NB4 (cell line): ENCODE data around the gene GMEB1.
"Not testable (repeated sequence)": the region's sequence is repeated elsewhere in the genome, so short reads cannot be mapped to it uniquely, and the experiment has no call there.

Source experiments
- POLR2A ChIP-seq: IDR thresholded peaks from 2 replicates; pipeline ENCODE4 v1.6.1; 2011; ENCODE audit warnings: mild to moderate bottlenecking; ENCODE audit not compliant: insufficient read length; ENCODE audit errors: extremely low read depth
- TF ChIP-seq, protein P1 (sequence below): IDR thresholded peaks from one replicate; pipeline ENCODE4 v1.5.1; 2012; ENCODE audit warnings: low read depth, low read length

DNA sequence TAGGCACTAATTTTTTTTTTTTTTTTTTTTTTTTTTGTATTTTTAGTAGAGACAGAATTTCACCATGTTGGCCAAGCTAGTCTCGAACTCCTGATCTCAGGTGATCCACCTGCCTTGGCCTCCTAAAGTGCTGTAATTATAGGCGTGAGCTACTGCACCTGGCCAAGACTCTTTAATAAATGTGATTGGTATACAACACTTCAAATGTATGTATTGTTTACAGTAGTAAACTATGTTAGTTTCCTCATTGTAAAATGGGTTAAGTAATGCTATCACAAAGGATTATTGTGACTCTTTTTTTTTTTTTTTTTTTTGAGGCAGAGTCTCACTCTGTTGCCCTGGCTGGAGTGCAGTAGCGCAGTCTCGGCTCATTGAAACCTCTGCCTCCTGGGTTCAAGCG lies 56.8 kb downstream of the GMEB1 start:
- TF ChIP-seq, protein P1, sequence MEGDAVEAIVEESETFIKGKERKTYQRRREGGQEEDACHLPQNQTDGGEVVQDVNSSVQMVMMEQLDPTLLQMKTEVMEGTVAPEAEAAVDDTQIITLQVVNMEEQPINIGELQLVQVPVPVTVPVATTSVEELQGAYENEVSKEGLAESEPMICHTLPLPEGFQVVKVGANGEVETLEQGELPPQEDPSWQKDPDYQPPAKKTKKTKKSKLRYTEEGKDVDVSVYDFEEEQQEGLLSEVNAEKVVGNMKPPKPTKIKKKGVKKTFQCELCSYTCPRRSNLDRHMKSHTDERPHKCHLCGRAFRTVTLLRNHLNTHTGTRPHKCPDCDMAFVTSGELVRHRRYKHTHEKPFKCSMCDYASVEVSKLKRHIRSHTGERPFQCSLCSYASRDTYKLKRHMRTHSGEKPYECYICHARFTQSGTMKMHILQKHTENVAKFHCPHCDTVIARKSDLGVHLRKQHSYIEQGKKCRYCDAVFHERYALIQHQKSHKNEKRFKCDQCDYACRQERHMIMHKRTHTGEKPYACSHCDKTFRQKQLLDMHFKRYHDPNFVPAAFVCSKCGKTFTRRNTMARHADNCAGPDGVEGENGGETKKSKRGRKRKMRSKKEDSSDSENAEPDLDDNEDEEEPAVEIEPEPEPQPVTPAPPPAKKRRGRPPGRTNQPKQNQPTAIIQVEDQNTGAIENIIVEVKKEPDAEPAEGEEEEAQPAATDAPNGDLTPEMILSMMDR: not testable (repeated sequence)
- TF ChIP-seq POLR2A: not testable (repeated sequence)
